Loucy (cell line): Measurements from ENCODE around the gene P2RX7.

Source experiments
- EZH2phosphoT487 ChIP-seq: fragments of 200-600 bp; IDR thresholded peaks from 2 replicates; pipeline ENCODE4 v1.6.1; 2018; ENCODE audit warnings: antibody characterized with exemption, mild to moderate bottlenecking, moderate library complexity, borderline replicate concordance
- TF ChIP-seq, protein P1 (sequence below): fragments of 200-600 bp; sonication (generic); conservative IDR thresholded peaks from 2 replicates; pipeline ENCODE4 v1.5.1; 2014; ENCODE audit warnings: mild to moderate bottlenecking, antibody characterized with exemption, low read length

GRCh38 chr12:121088195-121088585 lies 44.5 kb upstream of the P2RX7 start:
- TF ChIP-seq, protein P1, sequence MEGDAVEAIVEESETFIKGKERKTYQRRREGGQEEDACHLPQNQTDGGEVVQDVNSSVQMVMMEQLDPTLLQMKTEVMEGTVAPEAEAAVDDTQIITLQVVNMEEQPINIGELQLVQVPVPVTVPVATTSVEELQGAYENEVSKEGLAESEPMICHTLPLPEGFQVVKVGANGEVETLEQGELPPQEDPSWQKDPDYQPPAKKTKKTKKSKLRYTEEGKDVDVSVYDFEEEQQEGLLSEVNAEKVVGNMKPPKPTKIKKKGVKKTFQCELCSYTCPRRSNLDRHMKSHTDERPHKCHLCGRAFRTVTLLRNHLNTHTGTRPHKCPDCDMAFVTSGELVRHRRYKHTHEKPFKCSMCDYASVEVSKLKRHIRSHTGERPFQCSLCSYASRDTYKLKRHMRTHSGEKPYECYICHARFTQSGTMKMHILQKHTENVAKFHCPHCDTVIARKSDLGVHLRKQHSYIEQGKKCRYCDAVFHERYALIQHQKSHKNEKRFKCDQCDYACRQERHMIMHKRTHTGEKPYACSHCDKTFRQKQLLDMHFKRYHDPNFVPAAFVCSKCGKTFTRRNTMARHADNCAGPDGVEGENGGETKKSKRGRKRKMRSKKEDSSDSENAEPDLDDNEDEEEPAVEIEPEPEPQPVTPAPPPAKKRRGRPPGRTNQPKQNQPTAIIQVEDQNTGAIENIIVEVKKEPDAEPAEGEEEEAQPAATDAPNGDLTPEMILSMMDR = no peak
- no peak for TF ChIP-seq EZH2phosphoT487
